GM10847 (cell line): ENCODE measurements around the gene CACNA2D3.

ENCODE experiments used
- POLR2A ChIP-seq: IDR thresholded peaks from 2 replicates; pipeline ENCODE4 v1.6.1; 2011; ENCODE audit not compliant: insufficient read length; ENCODE audit errors: extremely low read depth

The CACNA2D3 gene

DNA sequence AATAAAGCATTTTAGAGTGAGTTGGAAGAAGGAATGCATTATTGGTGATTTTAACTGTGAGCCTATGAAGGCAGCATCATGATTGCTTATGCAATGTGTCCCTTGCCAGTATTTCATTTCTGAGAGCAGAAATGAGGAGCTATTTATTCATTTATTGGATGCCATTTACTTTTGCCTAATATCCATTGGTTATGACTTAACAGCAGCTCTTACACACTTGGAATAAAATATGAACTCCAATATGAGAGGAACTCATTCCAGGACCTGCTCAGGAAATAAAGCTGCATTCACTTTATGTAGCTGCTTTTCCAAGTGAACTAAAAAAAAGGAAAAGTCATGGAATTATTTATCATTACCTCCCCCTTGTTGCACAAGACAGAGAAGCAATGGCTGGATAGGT, 525.4 kb downstream of the CACNA2D3 start:
- no peak for TF ChIP-seq POLR2A

DNA sequence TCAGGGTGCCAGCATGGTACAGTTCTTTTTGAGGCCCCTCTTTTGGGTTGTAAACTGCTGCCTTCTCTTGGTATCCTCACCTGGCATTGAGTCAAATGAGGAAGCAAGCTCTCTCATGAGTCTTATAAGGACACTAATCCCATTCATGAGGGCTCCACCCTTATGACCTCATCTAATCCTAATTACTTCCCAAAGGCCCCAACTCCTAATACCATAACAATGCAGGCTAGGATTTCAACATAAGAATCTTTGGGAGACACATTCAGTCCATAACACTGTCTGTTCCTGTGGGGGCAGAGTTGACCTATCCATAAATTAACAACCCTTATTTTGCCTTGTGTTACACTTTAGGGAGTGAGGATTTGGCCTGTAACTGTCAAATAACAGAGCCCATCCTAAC, 527.2 kb downstream of the CACNA2D3 start:
- TF ChIP-seq POLR2A = no peak

DNA sequence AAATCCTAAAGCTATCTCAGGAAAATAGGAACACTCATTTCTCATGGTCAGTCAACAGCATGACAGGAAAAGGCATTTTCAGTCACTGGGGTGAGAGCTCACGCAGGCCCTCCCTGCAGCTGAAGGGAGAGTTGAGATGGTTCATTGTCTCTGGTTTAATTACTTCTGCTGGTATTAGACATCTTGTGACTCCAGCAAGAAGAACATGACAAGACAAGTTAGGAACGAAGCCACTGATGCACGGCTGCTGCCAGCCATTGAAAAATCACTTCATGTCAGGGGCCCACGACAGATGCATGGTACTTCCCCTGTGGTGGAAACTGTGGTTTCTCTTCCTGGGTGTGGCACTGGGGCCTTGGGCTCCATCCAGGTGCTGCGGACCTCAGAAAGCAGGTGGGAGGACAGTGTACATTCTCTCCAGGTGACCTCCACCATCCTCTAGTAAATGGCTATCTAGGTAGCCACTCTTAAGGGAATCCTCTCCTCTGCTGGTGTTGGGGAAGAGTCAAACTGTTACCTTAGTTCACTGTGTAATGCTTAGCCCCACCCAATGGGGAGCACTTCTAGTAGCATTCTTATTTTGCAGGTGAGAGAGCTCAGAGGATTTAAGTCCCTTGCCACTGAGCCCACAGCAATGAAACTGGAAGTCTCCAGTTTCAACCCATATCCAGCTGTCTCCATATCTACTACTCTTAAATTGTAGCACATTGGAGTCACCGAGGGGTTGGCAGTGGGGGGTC, 531.3 kb downstream of the CACNA2D3 start:
- no peak for TF ChIP-seq POLR2A

DNA sequence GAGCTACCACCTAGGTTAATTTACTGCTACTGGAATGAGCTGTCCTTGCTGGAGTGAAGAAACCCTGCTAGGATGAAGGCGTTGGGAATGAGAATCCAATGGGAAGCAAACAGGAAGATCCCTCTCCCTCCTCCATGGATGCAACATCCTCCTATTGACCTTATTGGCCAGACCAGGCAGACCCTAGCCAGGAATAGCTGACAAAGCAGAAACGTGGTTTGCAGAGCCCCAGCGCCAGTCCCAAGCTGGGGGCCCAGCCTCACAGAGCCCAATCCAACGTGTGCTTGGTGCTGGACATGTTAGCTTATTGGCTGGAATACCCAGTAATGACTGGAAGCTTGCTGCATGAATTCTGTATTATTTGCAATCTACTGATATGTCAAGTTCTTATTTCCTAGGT, 532.4 kb downstream of the CACNA2D3 start:
- no peak for TF ChIP-seq POLR2A

DNA sequence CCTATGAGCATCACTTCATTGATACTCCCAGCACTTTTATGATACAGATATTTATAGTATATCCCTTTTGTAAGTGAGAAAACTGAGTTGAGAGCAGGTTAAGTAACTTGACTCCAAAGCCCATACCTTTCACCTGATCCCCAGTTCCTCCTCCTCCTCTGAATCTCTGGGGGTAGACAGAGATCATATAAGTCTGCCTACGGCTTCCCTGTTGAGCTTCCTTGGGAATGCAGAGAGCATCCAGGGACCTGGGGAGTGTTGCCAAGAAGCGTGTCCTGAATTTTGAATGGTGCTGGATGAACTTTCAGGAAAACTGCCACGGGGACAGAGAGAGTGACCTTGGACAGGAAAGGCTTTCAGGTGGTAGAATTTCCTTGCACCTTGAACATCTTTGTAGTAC, 537.0 kb downstream of the CACNA2D3 start:
- TF ChIP-seq POLR2A = no peak

DNA sequence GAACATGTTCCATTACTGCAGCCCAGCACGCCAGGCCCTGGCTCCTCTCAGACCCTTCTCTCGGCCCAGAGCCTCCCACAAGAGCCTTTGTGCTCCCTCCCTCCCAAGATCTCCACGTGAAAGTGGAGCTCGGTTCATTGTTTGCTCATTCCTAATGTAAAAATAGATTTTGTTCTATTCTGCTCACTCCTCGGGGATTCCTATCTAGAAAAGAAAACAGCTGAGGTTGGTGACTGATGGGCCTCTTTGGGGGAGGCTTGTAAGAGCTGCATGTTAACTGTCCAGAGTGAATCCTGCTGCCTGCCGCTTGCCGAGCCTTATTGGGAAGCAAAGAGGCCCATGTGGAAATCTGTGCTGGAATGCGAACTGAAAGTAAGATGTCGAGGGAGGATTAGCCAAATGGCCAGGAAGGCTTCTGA, 538.4 kb downstream of the CACNA2D3 start:
- no peak for TF ChIP-seq POLR2A

DNA sequence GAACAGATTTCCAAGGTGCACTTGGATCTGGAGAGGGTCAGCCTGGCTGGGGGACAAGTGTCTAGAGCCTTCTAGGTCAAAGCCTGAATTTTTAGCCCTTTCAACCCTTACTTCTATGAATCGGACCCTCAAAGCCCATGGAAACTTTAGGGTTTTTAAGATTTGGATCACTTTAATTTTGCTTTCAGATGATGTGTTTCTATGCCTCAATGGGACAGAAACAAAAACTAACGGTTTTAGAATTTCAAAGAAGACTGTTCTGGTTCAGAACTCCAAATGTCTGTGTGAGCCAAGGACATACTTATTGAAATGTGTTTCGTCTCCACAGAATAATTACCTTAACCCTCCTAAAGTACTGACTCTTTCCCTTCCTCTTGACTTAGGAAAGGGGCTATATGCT, 538.8 kb downstream of the CACNA2D3 start:
- TF ChIP-seq POLR2A = no peak

DNA sequence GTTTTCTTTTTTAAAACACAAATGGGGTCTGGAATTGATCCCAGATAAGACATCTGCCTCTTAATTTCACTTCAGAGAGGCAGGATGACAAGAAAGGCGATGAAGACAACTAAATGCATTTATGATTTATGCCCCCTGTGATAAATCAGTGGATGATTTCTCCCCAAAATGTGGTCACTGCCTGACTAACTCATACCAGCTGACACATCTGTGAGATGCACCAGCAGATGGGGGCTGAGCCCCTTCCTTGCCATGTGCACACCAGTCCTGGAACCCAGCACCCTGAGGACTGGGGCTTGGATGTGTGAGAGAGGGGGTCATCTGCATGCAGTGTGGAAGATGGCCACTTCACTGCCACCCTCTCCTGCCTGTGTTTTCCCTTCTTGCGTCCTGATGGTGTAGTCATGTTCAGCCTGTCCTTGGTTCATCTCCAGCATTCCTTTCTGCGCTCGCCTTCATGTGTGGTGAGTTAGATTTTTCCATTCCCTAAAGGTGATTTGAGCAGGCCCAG, 541.2 kb downstream of the CACNA2D3 start:
- no peak for TF ChIP-seq POLR2A

DNA sequence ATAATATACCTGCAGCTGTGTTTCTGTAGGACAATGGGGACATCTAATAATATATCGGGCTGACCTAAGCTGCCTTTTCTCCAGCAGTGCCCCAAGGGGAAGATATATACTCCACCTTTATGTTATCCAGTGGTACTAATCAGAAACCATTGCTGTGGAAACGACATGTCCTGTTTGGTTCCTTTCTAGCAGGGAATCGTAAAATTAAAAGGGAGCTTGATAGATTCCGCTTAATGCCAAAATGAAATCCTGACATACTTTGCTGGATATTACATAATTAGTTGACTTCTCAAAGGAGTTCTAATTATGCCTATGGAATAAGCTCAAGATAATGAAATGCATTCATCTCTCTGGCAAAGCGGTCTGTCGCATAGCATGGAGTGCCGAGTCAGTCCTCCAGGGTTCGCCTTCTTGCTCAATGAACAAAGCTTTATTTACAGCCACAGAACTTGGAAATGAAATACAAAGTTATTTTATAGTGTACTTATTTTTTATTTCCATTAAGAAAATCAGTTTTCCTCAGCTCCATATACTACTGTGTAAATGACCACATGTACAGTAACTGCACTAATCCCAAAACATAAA, 542.8 kb downstream of the CACNA2D3 start:
- TF ChIP-seq POLR2A = no peak

DNA sequence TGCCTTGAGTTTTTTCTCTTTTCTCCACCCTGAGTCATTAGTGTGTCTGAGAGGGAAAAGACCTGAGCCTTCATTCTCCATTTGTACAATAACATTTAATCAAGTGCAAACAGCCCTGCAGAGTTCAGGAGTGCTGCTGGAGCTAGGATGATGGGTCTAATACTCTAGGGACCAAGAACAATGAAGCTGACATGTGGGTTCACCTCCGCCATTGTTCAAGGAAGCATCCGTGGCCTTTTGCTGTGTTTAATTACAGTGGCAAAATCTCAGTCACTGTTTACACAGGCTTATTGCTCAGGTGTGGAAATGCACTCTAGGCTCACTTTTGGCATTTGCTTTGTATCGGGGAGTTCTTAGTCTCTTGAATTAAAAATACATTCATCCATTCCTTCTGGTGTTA, 545.9 kb downstream of the CACNA2D3 start:
- TF ChIP-seq POLR2A = no peak

DNA sequence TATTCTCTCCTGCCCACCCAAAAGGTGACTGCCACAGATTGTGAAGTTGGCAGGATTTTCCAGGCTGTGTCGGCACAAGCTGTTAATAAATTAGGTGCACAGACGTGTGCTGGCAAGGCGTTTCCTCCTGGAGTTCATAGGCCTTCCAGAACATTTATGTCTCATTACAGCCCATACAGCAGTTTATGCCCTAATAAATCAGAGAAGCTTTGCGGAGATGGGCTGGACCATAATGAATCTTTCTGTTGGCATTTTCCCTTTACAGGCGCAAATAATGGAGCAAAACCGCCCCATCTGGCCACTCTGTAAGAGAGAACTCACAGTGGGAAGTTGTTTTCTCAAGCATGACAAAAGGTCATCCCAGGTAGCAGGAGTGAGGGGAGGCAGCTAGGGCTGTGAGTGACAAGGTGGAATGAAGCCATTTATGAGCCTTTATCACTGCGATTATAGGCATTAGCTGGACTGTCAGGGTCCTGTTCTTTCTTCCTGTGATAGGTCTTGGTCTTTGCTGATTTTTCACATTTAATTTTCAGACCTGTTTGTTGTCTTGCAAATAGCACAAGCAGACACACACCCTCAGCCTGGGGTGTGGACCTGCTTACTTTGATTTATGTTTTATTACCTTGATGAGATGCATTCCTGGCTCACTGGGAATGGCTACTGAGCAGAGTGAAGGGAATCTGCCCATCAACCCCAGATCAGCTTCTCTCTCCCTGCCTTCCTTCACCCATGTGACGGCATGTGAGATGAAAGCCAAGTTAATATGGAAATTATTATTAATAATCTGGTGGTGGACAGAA, 548.0 kb downstream of the CACNA2D3 start:
- TF ChIP-seq POLR2A = no peak

DNA sequence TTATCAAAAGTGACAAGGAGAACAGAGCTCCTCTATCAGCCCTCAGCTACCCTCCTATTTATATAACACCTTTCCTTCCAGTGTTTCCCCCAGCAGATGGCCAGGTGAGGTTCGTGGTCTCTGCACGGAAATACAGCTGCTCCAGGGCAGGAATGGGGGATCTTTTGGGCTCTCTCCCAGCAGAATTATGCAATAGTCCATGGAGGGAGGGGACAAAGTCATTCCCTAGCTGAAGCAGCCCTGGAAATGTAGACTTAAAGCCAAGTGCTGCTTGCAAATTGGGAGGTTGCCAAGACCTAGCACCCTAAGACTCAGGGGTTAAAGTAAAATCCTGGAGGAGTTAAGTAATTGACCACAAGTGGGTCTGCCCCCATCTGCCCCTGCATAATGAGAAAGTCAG, 549.2 kb downstream of the CACNA2D3 start:
- no peak for TF ChIP-seq POLR2A

DNA sequence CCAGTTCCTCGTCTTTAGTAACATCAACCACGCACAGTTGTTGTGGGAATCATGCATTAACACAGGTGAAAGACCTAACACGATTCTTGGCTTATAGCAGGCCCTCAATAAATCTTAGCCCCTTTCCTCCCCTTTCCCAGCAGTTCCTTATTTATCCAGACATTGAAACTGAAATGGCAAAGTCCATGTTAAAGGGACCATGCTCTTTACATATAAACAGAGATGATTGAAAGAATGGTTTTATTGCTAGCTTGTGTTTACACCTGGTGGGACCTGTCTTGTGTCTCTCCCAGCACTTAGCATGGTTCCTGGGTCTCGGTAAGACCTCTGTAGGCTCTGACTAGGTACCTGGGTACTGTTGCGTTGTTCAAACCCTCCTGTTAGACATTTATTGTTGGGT, 553.7 kb downstream of the CACNA2D3 start:
- no peak for TF ChIP-seq POLR2A

DNA sequence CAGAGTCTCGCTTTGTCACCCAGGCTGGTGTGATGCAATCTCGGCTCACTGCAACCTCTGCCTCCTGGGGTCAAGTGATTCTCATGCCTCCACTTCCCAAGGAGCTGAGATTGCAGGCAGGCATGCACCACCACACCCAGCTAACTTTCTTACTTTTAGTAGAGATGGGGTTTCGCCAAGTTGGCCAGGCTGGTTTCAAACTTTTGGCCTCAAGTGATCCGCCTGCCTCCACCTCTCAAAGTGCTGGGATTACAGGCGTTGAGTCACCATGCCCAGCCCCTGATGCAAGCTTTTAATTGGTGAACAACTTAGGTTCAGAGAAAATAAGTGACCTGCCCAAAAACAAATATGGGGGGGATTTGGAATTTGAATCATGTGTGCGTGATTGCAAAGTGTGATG, 559.4 kb downstream of the CACNA2D3 start:
- TF ChIP-seq POLR2A = no peak

DNA sequence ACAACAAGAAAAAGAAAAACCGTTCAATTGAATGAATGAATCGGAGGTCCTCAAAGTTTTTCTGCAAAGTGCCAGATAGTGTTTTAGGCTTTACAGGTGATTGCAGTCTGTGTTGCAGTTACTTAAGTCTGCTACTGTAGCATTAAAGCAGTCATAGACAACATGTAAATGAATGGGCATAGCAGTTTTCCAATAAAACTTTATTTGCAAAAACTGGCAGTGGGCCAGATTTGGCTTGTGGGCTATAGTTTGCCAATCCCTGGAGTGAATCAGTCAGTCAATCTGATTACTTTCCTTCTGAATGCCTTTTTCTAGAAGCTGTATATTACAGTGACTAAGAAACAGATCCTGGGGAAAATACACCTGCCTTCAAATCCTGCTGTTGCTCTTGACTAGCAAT, 562.9 kb downstream of the CACNA2D3 start:
- no peak for TF ChIP-seq POLR2A

DNA sequence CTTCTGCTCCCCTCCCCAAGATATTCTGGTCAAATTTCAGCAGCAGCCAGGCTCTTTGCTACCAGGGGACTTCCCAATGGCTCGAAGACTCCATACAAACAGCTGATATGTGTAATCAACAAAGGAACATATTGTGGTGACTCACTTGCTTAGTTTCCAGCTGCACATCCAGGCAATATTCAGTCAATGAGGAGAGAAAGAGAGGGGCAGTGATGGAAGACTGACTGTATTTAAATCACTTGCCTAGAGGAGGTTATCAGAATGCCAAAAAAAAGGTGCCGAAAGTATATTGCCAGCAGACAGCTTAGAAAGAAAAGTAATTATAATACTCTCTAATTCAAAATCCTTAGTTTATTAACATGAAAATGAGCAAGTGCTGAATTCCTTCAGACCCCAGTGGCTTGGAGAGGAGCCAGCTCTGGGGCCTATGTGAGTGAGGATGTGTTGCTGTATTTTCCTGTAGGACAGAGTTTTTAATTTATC, 569.0 kb downstream of the CACNA2D3 start:
- no peak for TF ChIP-seq POLR2A
